HG03175 (cell line): ENCODE results near the gene SNX8.

Source experiments
- ATAC-seq: cut with Tn5 transposase; IDR thresholded peaks from one replicate; pipeline ENCODE4 v1.9.1; 2021; ENCODE audit warnings: mild to moderate bottlenecking, moderate library complexity; ENCODE audit not compliant: unreplicated experiment

The SNX8 gene

GRCh38 chr7:2208712-2209111 is 105.5 kb downstream of the SNX8 start:
- ATAC-seq: no peak

- no peak for ATAC-seq
These were observed 109.0 kb downstream of the SNX8 start for GRCh38 chr7:2205036-2205780.

DNA sequence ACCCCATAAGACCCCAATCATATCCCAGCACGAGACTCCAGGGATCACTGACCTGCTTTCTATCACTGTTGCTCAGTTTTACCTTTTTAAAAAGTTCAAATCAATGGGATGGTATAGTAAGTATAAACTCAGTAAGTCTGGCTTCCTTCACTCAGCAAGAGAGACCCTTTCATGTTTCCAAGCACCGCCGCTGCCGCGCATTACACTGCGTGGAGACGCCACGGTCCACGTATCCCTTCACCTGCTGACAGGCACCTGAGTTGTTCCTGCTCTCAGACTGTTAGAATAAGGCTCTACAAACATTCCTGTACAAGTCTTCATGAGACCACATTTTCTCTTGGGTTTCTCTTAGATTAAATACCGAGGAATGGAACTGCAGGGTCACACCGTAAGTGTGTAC is 109.8 kb downstream of the SNX8 start:
- ATAC-seq: no peak

- no peak for ATAC-seq
These were observed 110.4 kb downstream of the SNX8 start for GRCh38 chr7:2203766-2204300.

DNA sequence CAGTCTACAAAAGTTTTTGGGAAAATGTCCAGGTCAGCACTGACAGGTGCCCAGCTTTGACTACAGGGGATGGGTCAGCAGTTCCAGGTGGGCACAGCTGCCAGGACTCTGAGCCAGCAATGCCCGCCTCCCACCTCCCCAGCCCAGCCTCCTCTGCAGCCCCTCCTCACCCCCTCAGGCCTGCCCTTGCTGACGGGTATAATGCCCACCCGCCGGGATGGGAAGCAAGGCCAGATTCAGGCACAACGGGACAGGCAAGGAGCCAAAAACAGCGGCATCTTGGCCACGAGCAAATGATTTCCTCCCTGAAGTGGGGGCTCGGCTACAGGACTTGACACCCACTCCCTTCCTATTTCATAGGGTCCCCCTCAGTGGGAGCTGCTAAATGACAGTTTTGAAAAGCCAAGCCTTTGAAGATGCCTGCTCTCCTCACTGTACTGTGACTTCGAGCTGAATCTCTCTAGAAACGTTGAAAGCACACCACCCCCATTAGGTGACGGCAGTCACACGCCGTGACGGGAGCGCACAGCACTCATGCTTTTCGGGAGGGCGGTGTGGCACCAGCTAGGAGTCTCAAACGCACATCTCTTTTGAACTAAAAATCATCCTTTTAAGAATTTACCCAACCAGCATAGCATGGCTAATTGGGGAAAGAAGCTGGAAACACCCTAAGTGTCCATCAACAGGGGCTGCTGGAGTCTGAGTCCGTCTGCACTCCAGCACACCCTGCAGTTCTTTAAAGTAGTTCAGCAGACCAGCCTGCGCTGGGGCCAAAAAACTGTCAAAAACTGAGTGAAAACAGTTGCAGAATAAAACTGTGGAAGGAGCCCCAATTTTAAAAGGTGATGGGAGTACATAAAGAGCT is 111.1 kb downstream of the SNX8 start:
- no peak for ATAC-seq

DNA sequence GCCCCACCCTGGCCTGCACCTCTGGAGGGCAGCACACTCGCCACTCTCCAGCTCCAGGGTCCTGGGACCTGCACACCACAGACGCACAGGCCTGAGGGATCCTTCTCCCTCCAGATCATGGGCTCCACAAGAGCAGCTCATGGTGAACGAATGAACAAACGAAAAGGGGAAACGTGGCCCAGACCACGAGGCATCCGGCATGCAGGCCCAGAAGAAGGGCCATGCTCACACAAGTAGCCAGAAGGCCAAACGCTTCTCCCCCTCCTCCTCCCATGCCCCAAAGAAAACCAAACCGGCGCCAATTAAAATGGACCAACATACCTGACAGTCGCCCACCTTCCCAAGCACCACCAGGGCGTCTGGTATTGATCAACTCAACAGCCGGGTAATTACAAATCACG is 111.9 kb downstream of the SNX8 start:
- no peak for ATAC-seq
